GM19193 (cell line): ENCODE results near the gene CNTRL.

ENCODE experiments used
- POLR2A ChIP-seq: IDR thresholded peaks from 4 replicates; pipeline ENCODE4 v1.6.1; 2011; ENCODE audit not compliant: insufficient read depth, insufficient read length; ENCODE audit errors: extremely low read depth

CNTRL gene

DNA sequence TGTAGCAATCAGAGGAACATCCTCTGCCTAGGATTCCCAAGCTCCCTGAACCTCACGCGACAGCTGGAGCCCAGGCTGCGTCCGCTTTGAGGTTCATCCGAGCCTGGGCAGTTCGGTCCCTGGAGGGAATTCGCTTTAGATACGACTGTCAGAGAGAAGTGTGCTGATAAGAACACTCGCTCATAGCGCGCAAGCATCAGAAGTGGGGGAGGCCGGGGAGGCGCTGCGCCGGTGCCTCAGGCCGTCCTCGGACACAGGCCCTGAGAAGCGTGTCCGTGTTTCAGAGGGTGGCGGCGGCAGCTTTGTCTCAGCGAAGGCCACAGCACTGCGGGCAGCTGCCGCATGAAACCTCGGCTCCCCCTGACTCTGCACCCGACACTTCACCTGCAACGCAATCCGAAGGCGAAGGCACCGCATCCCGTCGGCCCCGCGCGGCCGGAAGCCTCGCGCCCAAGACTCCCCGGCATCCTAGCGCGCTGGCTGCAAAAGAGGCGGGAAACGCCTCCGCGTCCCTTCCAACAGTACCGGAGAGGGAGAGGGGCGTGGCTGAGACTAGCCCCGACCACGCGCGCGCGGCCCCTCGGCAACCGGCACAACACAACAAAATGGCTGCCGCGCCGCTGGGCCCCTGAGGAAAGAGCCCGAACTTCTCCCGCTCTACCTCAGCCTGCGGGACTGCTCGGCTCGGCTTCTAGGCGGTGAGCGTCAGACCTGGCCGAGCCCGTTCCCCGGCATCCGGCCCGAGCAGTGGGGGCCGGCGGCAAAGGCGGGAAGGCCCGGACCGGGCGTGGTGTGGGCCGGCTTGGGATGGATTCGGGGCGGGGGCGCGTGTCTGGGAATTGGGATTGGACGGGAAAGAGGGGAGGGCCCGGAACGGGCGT is at the start of gene CNTRL:
CNTRL (plus strand) TSS at position 586 of the 881 bp plus-strand sequence. CDS start 13,372 bp downstream, outside the sequence.
- TF ChIP-seq POLR2A: peak; percentile 85

- no peak for TF ChIP-seq POLR2A
Measured at GRCh38 chr9:121026260-121026691, 48.5 kb upstream of the CNTRL start.

- no peak for TF ChIP-seq POLR2A
Measured at GRCh38 chr9:121026768-121027167, 48.0 kb upstream of the CNTRL start.

DNA sequence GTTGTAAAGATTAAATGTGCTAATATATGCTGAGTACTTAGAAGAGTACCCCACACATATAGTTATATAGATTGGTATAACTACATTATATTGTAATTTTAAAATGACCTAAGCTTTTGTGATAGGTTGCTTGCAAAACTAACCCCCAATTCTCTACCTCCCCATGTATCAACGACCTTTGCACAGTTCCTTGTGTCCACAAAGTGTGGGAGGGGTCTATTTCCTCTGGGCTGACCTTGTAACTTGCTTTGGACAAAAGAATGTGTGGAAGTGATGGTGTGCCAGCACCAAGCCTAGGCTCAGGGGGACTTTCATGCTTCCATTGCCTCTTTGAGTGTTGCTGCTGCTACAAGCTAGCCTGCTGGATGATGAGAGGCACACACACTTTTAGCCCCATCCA is 45.3 kb upstream of the CNTRL start:
- TF ChIP-seq POLR2A: no peak

DNA sequence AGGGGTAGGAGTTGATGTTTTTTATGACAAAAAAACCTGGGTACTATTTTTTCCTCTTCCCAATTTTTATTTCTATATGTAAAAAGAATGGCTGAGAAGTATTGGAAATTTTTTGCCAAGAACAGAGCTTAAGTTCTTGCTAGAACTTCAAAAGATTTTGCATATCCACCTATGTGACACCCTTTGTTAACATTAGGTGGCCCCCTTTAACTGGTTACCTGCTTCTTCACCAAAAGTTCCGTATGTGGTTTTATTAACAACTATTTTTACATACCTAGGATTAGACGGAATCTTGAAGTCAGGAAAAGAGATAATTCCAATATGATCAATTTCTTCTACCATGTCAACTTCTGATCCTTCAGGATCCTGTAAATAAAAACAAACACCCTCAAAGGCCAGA is 40.2 kb upstream of the CNTRL start:
- no peak for TF ChIP-seq POLR2A

DNA sequence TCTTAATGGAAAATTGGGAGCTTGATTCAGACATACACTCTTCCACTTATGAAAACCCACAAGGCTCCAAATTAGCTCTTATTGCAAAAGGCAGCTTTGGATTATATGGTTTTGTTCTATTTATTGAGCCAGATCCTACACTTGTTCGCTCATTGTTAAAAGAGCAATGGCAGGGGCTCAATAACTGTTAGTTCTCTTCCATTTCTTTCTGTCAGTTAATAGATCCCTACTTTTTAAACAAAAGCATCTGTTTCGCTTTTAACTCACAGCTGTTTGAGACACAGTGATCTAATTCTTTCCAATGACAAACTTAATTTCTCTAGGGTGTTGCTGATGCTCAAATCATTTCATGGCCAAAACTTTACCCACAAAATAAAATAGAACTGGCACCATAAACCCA is 36.4 kb upstream of the CNTRL start:
- TF ChIP-seq POLR2A: no peak

GRCh38 chr9:121038804-121039203 is 36.0 kb upstream of the CNTRL start:
- no peak for TF ChIP-seq POLR2A

GRCh38 chr9:121048175-121048574 is 26.6 kb upstream of the CNTRL start:
- TF ChIP-seq POLR2A: no peak

- TF ChIP-seq POLR2A: no peak
Measured at GRCh38 chr9:121048618-121049017, 26.1 kb upstream of the CNTRL start.

GRCh38 chr9:121050128-121050988 is 24.4 kb upstream of the CNTRL start, which contains the start of gene C5:
TSS of gene C5 (minus strand) at chr9:121050275. CDS start at chr9:121050246, 29 bp downstream.
- no peak for TF ChIP-seq POLR2A

DNA sequence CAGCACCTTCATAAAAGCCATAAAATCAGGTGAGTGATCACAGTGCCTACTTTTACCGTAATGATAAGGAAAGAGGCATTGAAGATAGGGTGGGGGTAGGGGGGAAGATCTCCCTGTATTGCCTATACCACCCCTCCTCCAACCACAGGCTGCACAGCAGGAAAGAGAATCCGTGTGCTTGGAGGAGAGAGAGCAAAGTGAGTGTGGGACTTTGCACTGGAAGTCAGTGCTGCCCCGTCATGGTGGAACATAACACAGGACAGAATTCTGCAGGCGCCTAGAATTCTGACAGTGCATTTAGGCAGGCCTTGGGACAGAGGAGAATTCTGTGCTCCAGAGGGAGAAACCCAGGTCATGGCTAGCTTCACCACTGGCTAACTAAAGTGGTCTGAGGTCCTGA is 21.2 kb upstream of the CNTRL start:
- TF ChIP-seq POLR2A: no peak

GRCh38 chr9:121055642-121056143 is 19.1 kb upstream of the CNTRL start:
- TF ChIP-seq POLR2A: no peak

GRCh38 chr9:121057821-121058220 is 16.9 kb upstream of the CNTRL start:
- no peak for TF ChIP-seq POLR2A

DNA sequence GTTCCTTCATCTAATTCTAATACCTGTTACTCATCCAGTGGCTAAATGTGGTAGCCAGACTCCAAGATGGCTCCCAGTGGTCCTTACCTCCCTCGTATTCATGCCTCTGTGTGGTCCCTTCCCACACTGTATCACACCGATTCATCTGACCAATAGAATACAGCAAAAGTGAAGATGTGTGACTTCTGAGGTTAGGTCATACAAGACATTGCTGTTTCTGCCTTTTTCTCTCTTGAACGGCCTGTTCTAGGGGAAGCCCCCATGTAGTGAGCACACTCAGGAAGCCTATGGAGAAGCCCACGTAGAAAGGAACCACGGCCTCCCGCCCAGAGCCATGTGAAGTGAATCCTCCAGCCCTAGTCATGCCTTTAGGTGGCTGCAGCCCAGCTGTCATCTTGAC is 15.2 kb upstream of the CNTRL start:
- no peak for TF ChIP-seq POLR2A

GRCh38 chr9:121059998-121060636 is 14.6 kb upstream of the CNTRL start:
- TF ChIP-seq POLR2A: no peak
